ENCODE data around the gene DPP3.
"Not testable (repeated sequence)": the region's sequence is repeated elsewhere in the genome, so short reads cannot be mapped to it uniquely, and the experiment has no call there.

DPP3 gene

DNA sequence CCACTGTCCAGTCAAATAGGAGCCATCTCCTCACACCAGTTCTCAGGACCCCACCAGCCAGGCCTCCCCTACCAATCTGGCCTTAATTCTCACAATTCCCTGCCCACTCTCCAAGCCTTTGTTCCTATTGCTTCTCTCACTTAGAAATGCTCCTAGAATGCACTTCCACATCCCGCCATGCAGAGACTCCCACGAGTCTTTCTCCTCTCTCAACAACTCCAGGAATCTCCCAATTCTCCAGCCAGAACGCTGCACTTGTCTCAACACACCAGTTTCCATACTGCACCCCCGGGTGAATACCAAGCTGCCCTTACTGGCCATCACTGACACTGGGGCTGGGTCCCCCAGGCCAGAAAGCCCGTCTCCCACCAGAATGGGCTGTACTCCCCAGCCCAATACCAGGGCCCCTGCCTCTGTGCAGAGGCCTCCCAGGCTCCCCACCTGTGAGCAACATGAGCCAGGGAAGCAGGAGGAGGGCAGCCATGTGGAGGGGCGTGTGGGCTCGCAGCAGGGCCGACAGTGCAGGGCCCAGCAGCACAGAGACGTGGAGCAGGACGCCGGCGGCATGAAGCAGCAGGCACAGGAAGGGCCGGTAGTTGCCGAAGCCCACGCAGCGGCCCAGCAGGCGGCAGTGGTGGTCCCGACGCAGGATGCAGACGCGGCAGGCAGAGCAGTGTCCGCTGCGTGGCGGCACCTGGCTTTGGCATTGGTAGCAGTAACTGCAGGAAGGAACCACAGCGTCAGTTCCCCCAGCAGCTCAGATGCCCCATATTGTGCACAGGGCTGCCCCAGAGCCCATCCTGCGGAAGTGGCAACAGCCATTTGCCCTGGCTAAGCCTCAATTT is 63.3 kb downstream of the DPP3 start:
- Histone ChIP-seq H3K4me3 (replicated peaks; ENCODE audit: insufficient read depth, low read length) (no peak overlapping the region), H3K27ac (replicated peaks) (peak overlapping the region; percentile 32), H3K27me3 (ENCODE audit: insufficient read depth, poor library complexity, severe bottlenecking) (peaks cover 2% of the 10 kb centered on the region)
- peak in 1 of 2 experiments; percentile 64 for DNase-seq (ENCODE audit: low read depth in 1 of 2, low spot score in 1 of 2)
- TF ChIP-seq, protein P1, sequence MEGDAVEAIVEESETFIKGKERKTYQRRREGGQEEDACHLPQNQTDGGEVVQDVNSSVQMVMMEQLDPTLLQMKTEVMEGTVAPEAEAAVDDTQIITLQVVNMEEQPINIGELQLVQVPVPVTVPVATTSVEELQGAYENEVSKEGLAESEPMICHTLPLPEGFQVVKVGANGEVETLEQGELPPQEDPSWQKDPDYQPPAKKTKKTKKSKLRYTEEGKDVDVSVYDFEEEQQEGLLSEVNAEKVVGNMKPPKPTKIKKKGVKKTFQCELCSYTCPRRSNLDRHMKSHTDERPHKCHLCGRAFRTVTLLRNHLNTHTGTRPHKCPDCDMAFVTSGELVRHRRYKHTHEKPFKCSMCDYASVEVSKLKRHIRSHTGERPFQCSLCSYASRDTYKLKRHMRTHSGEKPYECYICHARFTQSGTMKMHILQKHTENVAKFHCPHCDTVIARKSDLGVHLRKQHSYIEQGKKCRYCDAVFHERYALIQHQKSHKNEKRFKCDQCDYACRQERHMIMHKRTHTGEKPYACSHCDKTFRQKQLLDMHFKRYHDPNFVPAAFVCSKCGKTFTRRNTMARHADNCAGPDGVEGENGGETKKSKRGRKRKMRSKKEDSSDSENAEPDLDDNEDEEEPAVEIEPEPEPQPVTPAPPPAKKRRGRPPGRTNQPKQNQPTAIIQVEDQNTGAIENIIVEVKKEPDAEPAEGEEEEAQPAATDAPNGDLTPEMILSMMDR (IDR thresholded peaks at IDR 0.05; ENCODE audit: insufficient read depth, low read length) = no peak
- no peak for TF ChIP-seq POLR2AphosphoS5 (IDR thresholded peaks at IDR 0.05; ENCODE audit: low read depth)
- TF ChIP-seq SPI1 (IDR thresholded peaks at IDR 0.05; ENCODE audit: borderline replicate concordance, low read depth) = peak; percentile 47; the same call in 1 of the 2 replicates
- TF ChIP-seq GABPA (IDR thresholded peaks at IDR 0.05; ENCODE audit: low read depth) = no peak
- TF ChIP-seq, protein P2, sequence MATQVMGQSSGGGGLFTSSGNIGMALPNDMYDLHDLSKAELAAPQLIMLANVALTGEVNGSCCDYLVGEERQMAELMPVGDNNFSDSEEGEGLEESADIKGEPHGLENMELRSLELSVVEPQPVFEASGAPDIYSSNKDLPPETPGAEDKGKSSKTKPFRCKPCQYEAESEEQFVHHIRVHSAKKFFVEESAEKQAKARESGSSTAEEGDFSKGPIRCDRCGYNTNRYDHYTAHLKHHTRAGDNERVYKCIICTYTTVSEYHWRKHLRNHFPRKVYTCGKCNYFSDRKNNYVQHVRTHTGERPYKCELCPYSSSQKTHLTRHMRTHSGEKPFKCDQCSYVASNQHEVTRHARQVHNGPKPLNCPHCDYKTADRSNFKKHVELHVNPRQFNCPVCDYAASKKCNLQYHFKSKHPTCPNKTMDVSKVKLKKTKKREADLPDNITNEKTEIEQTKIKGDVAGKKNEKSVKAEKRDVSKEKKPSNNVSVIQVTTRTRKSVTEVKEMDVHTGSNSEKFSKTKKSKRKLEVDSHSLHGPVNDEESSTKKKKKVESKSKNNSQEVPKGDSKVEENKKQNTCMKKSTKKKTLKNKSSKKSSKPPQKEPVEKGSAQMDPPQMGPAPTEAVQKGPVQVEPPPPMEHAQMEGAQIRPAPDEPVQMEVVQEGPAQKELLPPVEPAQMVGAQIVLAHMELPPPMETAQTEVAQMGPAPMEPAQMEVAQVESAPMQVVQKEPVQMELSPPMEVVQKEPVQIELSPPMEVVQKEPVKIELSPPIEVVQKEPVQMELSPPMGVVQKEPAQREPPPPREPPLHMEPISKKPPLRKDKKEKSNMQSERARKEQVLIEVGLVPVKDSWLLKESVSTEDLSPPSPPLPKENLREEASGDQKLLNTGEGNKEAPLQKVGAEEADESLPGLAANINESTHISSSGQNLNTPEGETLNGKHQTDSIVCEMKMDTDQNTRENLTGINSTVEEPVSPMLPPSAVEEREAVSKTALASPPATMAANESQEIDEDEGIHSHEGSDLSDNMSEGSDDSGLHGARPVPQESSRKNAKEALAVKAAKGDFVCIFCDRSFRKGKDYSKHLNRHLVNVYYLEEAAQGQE (IDR thresholded peaks at IDR 0.05; ENCODE audit: insufficient replicate concordance, low read depth) = no peak

DNA sequence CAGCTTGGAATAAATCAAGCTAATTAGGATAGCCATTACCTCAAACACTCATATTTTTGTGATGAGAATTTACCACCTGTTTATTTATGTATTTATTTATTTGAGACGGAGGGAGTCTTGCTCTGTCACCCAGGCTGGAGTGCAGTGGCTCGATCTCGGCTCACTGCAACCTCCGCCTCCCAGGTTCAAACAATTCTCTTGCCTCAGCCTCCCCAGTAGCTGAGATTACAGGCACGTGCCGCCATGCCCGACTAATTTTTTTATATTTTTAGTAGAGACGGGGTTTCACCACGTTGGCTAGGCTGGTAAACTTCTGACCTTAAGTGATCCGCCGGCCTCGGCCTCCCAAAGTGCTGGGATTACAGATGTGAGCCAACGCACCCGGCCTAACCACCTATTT is 64.7 kb downstream of the DPP3 start:
- not testable (repeated sequence) for DNase-seq (ENCODE audit: low read depth in 1 of 2, low spot score in 1 of 2); H3K27me3 ChIP-seq (ENCODE audit: insufficient read depth, poor library complexity, severe bottlenecking); H3K27ac ChIP-seq (replicated peaks)
- peak overlapping the region; percentile 88 for H3K4me3 ChIP-seq (replicated peaks; ENCODE audit: insufficient read depth, low read length)

DNA sequence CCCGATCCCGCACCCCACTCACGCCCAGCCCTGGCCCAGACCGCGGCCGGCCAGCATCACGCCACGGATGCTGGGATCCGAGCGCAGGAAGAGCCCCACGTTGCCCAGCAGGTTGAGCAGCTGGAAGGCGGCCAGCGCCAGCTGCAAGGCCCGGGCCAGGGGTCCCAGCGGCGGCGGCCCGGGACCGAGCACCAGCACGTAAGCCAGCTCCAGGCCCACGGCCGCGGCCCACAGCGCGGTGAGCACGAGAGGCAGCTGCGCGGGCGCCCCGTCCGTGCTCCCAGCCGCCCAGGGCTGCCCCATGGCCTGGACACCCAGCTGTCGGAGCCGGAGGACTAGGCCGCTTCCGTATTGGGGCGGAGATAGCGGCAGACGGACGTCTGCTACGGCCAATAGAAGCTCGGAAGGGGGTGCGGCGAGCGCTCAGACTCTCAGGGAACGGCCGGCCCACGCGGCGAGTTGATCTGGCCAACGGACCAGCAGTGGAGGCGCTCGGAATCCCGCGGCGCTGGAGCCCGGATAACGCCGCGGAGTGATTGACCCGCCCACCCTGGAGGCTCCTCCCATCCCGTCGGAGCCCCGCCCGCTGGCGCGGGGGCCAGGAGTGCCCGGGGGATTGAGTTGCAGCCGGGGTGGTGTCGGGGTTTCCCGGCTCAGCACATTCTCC is 65.6 kb downstream of the DPP3 start, which contains the start of gene ZDHHC24:
Gene ZDHHC24, minus strand, starts transcription at position 348 of the 667 bp plus-strand sequence. Its CDS starts 45 bp downstream, at position 303.
- peak; percentile 92 to 96 for DNase-seq (ENCODE audit: low read depth in 1 of 2, low spot score in 1 of 2)
- peak within 1 kb of the TSS; percentile 88 for H3K4me3 ChIP-seq (replicated peaks; ENCODE audit: insufficient read depth, low read length)
- peak within 1 kb of the TSS; percentile 55 for H3K27ac ChIP-seq (replicated peaks)
- TF ChIP-seq, protein P1 (IDR thresholded peaks at IDR 0.05; ENCODE audit: insufficient read depth, low read length) = no peak
- TF ChIP-seq GABPA (IDR thresholded peaks at IDR 0.05; ENCODE audit: low read depth) = 0 out of 2 replicates have a peak, but pooled peaks have one; percentile 39
- TF ChIP-seq, protein P2 (IDR thresholded peaks at IDR 0.05; ENCODE audit: insufficient replicate concordance, low read depth) = peak; percentile 40
- TF ChIP-seq SPI1 (IDR thresholded peaks at IDR 0.05; ENCODE audit: borderline replicate concordance, low read depth) = no peak
- TF ChIP-seq POLR2AphosphoS5 (IDR thresholded peaks at IDR 0.05; ENCODE audit: low read depth) = peak; percentile 82
- peaks cover 2% of the 10 kb centered on the region for H3K27me3 ChIP-seq (ENCODE audit: insufficient read depth, poor library complexity, severe bottlenecking)

DNA sequence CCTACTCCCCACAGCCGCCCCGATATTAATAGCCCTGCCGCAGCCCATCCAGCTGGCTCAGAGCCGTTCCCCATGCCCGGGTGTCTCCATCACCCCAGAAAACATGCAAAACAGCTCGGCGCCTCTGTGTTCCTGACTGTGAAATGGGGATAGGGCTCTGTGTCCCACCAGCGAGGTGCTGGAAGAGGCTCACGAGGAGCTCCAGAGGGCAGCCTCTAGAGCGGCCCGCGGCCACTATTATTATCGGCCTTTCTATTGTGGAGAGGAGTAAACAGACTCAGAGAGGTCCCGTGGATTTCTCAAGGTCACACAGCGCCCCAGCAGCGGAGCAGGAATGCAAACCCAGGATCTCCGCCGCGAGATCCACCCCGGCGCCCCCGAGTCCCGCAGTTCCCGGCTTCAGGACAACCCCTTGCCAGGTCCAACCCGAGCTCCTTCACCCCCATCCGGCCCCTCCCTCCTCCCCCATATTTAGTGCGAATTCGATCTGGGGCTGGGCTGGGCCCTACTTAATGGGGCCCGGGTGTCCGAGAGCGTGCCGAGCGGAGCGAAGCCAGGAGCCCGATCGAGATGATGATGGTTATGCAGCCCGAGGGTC is 66.2 kb downstream of the DPP3 start, which contains the start of gene ACTN3:
Gene ACTN3, plus strand, starts transcription at position 536 of the 598 bp plus-strand sequence. Its CDS starts 35 bp downstream, at position 571.
- TF ChIP-seq, protein P1 (IDR thresholded peaks at IDR 0.05; ENCODE audit: insufficient read depth, low read length) = no peak
- TF ChIP-seq SPI1 (IDR thresholded peaks at IDR 0.05; ENCODE audit: borderline replicate concordance, low read depth) = no peak
- no peak for TF ChIP-seq GABPA (IDR thresholded peaks at IDR 0.05; ENCODE audit: low read depth)
- TF ChIP-seq, protein P2 (IDR thresholded peaks at IDR 0.05; ENCODE audit: insufficient replicate concordance, low read depth) = no peak
- TF ChIP-seq POLR2AphosphoS5 (IDR thresholded peaks at IDR 0.05; ENCODE audit: low read depth) = no peak
- Histone ChIP-seq H3K27me3 (ENCODE audit: insufficient read depth, poor library complexity, severe bottlenecking) (peaks cover 2% of the 10 kb centered on the region), H3K27ac (replicated peaks) (peak within 1 kb of the TSS; percentile 55), H3K4me3 (replicated peaks; ENCODE audit: insufficient read depth, low read length) (peak within 1 kb of the TSS; percentile 88)
- no peak for DNase-seq (ENCODE audit: low read depth in 1 of 2, low spot score in 1 of 2)

Measured in HL-60 (cell line).